Measurements from ENCODE around the gene TGIF2.
"Not testable (repeated sequence)": the region's sequence is repeated elsewhere in the genome, so short reads cannot be mapped to it uniquely, and the experiment has no call there.

TGIF2 gene

GRCh38 chr20:36614781-36615557 lies 41.6 kb downstream of the TGIF2 start:
- H3K27ac Mint-ChIP-seq, result peak overlapping the region; percentile 2 to 91
- no peak overlapping the region for H3K4me3 Mint-ChIP-seq
- H3K27me3 Mint-ChIP-seq, result no peaks in the 10 kb centered on the region
- ATAC-seq, result no peak
- no peaks in the 10 kb centered on the region for H3K9me3 Mint-ChIP-seq
- H3K4me1 Mint-ChIP-seq, result peaks cover 31% of the 10 kb centered on the region
- no peak for DNase-seq

- Mint-ChIP-seq H3K27me3 (no peaks in the 10 kb centered on the region), H3K9me3 (no peaks in the 10 kb centered on the region), H3K4me1 (peaks cover 21% of the 10 kb centered on the region), H3K4me3 (no peak overlapping the region), H3K27ac (peak overlapping the region; percentile 77 to 86)
- ATAC-seq (no peak), DNase-seq (no peak)
These were observed 47.5 kb downstream of the TGIF2 start for GRCh38 chr20:36620917-36621316.

GRCh38 chr20:36623444-36623843 lies 50.0 kb downstream of the TGIF2 start:
- Mint-ChIP-seq H3K9me3 (no peaks in the 10 kb centered on the region), H3K4me3 (no peak overlapping the region), H3K27me3 (no peaks in the 10 kb centered on the region), H3K27ac (no peak overlapping the region), H3K4me1 (peaks cover 28% of the 10 kb centered on the region)
- ATAC-seq (no peak), DNase-seq (no peak)

GRCh38 chr20:36624068-36624943 lies 50.9 kb downstream of the TGIF2 start:
- no peaks in the 10 kb centered on the region for H3K9me3 Mint-ChIP-seq
- peaks cover 35% of the 10 kb centered on the region for H3K4me1 Mint-ChIP-seq
- no peak for ATAC-seq
- H3K4me3 Mint-ChIP-seq, result no peak overlapping the region
- peak overlapping the region in 1 of 2 donors; percentile 55 for H3K27ac Mint-ChIP-seq
- no peak for DNase-seq
- H3K27me3 Mint-ChIP-seq, result no peaks in the 10 kb centered on the region

GRCh38 chr20:36624944-36625324 lies 51.5 kb downstream of the TGIF2 start:
- ATAC-seq (no peak), DNase-seq (no peak)
- Mint-ChIP-seq H3K27ac (peak overlapping the region in 1 of 2 donors; percentile 81), H3K4me3 (no peak overlapping the region), H3K4me1 (peaks cover 41% of the 10 kb centered on the region), H3K27me3 (no peaks in the 10 kb centered on the region), H3K9me3 (no peaks in the 10 kb centered on the region)

GRCh38 chr20:36628076-36628475 lies 54.7 kb downstream of the TGIF2 start:
- peak in 1 of 2 donors; percentile 34 for DNase-seq
- H3K4me1 Mint-ChIP-seq, result peaks cover 63% of the 10 kb centered on the region
- no peaks in the 10 kb centered on the region for H3K27me3 Mint-ChIP-seq
- H3K4me3 Mint-ChIP-seq, result peak overlapping the region in 1 of 2 donors; percentile 19
- ATAC-seq, result peak; percentile 67
- H3K9me3 Mint-ChIP-seq, result no peaks in the 10 kb centered on the region
- H3K27ac Mint-ChIP-seq, result no peak overlapping the region

- DNase-seq (peak; percentile 38 to 61), ATAC-seq (peak; percentile 96)
- no peaks in the 10 kb centered on the region for H3K27me3 Mint-ChIP-seq
- peak overlapping the region; percentile 84 to 92 for H3K4me3 Mint-ChIP-seq
- H3K4me1 Mint-ChIP-seq, result peaks cover 55% of the 10 kb centered on the region
- no peaks in the 10 kb centered on the region for H3K9me3 Mint-ChIP-seq
- peak overlapping the region; percentile 98 to 99 for H3K27ac Mint-ChIP-seq
These were observed 56.6 kb downstream of the TGIF2 start for GRCh38 chr20:36629719-36630681.

GRCh38 chr20:36631646-36632045 lies 58.2 kb downstream of the TGIF2 start:
- Mint-ChIP-seq H3K4me3 (no peak overlapping the region), H3K27me3 (no peaks in the 10 kb centered on the region), H3K9me3 (no peaks in the 10 kb centered on the region), H3K4me1 (peaks cover 52% of the 10 kb centered on the region), H3K27ac (peak overlapping the region in 1 of 2 donors; percentile 92)
- DNase-seq (no peak), ATAC-seq (no peak)

GRCh38 chr20:36632147-36632486 lies 58.7 kb downstream of the TGIF2 start:
- no peak overlapping the region for H3K4me3 Mint-ChIP-seq
- H3K4me1 Mint-ChIP-seq, result peaks cover 47% of the 10 kb centered on the region
- ATAC-seq (no peak), DNase-seq (no peak)
- H3K9me3 Mint-ChIP-seq, result no peaks in the 10 kb centered on the region
- H3K27me3 Mint-ChIP-seq, result no peaks in the 10 kb centered on the region
- peak overlapping the region in 1 of 2 donors; percentile 92 for H3K27ac Mint-ChIP-seq

GRCh38 chr20:36632487-36633284 lies 59.3 kb downstream of the TGIF2 start:
- no peak overlapping the region for H3K4me3 Mint-ChIP-seq
- no peaks in the 10 kb centered on the region for H3K9me3 Mint-ChIP-seq
- no peaks in the 10 kb centered on the region for H3K27me3 Mint-ChIP-seq
- H3K27ac Mint-ChIP-seq, result peak overlapping the region; percentile 92 to 93
- peaks cover 47% of the 10 kb centered on the region for H3K4me1 Mint-ChIP-seq
- DNase-seq, result no peak
- no peak for ATAC-seq

GRCh38 chr20:36633285-36633772 lies 59.9 kb downstream of the TGIF2 start:
- ATAC-seq (no peak), DNase-seq (no peak)
- H3K4me1 Mint-ChIP-seq, result peaks cover 47% of the 10 kb centered on the region
- H3K4me3 Mint-ChIP-seq, result no peak overlapping the region
- H3K27me3 Mint-ChIP-seq, result no peaks in the 10 kb centered on the region
- no peaks in the 10 kb centered on the region for H3K9me3 Mint-ChIP-seq
- peak overlapping the region; percentile 67 to 93 for H3K27ac Mint-ChIP-seq

GRCh38 chr20:36634342-36634741 lies 60.9 kb downstream of the TGIF2 start:
- H3K9me3 Mint-ChIP-seq, result no peaks in the 10 kb centered on the region
- DNase-seq, result no peak
- no peak for ATAC-seq
- H3K4me1 Mint-ChIP-seq, result peaks cover 40% of the 10 kb centered on the region
- no peaks in the 10 kb centered on the region for H3K27me3 Mint-ChIP-seq
- no peak overlapping the region for H3K4me3 Mint-ChIP-seq
- peak overlapping the region in 1 of 2 donors; percentile 85 for H3K27ac Mint-ChIP-seq

GRCh38 chr20:36638876-36639400 lies 65.5 kb downstream of the TGIF2 start:
- peaks cover 32% of the 10 kb centered on the region for H3K4me1 Mint-ChIP-seq
- not testable (repeated sequence) for H3K4me3 Mint-ChIP-seq, H3K9me3 Mint-ChIP-seq, DNase-seq, H3K27ac Mint-ChIP-seq, ATAC-seq, H3K27me3 Mint-ChIP-seq

GRCh38 chr20:36641506-36641843 lies 68.1 kb downstream of the TGIF2 start:
- peak overlapping the region; percentile 59 to 65 for H3K27ac Mint-ChIP-seq
- no peak for DNase-seq
- H3K4me1 Mint-ChIP-seq, result peaks cover 53% of the 10 kb centered on the region
- no peak overlapping the region for H3K4me3 Mint-ChIP-seq
- ATAC-seq, result no peak
- H3K9me3 Mint-ChIP-seq, result no peaks in the 10 kb centered on the region
- no peaks in the 10 kb centered on the region for H3K27me3 Mint-ChIP-seq

Measured in stimulated activated naive CD8-positive, alpha-beta T cell treated with anti-CD3 and anti-CD28 coated beads, Interleukin-15, amount 100 ng/mL, for 72 hours (primary cell).